ENCODE data around the gene SAP30L. TPM values are rescaled to one million over a fixed set of nuclear protein-coding genes. Genes with fewer than 3 reads are reported as not detected.

Gene SAP30L
- total RNA-seq, 4 donors from 2014 or later = 16.1 to 66.6 (median 36.2) TPM

- H3K27ac ChIP-seq = no peak overlapping the region
- no peak overlapping the region for H3K4me3 ChIP-seq
- peaks cover 100% of the 10 kb centered on the region for H3K27me3 ChIP-seq
- H3K36me3 ChIP-seq = no peaks in the 10 kb centered on the region
- 19% methylated on average over 34 of the region's 34 CpGs for whole genome bisulfite sequencing
- H3K9me3 ChIP-seq = no peaks in the 10 kb centered on the region
- DNase-seq (ENCODE audit: low spot score in 2 of 2) = peak in 1 of 2 donors; percentile 67
- peaks cover 25% of the 10 kb centered on the region for H3K4me1 ChIP-seq
- TF ChIP-seq EP300 (IDR thresholded peaks at IDR 0.05) (no peak), CTCF (IDR thresholded peaks at IDR 0.05) (no peak), POLR2A (IDR thresholded peaks at IDR 0.05) (no peak), POLR2AphosphoS5 (IDR thresholded peaks at IDR 0.05) (no peak)
Measured at GRCh38 chr5:154483654-154484392, 38.0 kb downstream of the SAP30L start.

- peaks cover 100% of the 10 kb centered on the region for H3K27me3 ChIP-seq
- peak; percentile 24 to 28 for DNase-seq (ENCODE audit: low spot score in 2 of 2)
- H3K27ac ChIP-seq = no peak overlapping the region
- no peaks in the 10 kb centered on the region for H3K36me3 ChIP-seq
- no peak for TF ChIP-seq EP300 (IDR thresholded peaks at IDR 0.05)
- no peak for TF ChIP-seq POLR2AphosphoS5 (IDR thresholded peaks at IDR 0.05)
- TF ChIP-seq POLR2A (IDR thresholded peaks at IDR 0.05) = no peak
- TF ChIP-seq CTCF (IDR thresholded peaks at IDR 0.05) = no peak
- H3K4me3 ChIP-seq = no peak overlapping the region
- WGBS = 32% methylated on average over 15 of the region's 15 CpGs
- H3K9me3 ChIP-seq = no peaks in the 10 kb centered on the region
- H3K4me1 ChIP-seq = peaks cover 18% of the 10 kb centered on the region
Measured at GRCh38 chr5:154484393-154485095, 38.7 kb downstream of the SAP30L start.

GRCh38 chr5:154485096-154485491 is 39.3 kb downstream of the SAP30L start:
- peak in 1 of 2 donors; percentile 3 for DNase-seq (ENCODE audit: low spot score in 2 of 2)
- 49% methylated on average over 2 of the region's 2 CpGs for WGBS
- Histone ChIP-seq H3K27ac (no peak overlapping the region), H3K4me1 (peaks cover 17% of the 10 kb centered on the region), H3K27me3 (peaks cover 99% of the 10 kb centered on the region), H3K36me3 (no peaks in the 10 kb centered on the region), H3K4me3 (no peak overlapping the region), H3K9me3 (no peaks in the 10 kb centered on the region)
- TF ChIP-seq POLR2AphosphoS5 (IDR thresholded peaks at IDR 0.05) (no peak), EP300 (IDR thresholded peaks at IDR 0.05) (no peak), CTCF (IDR thresholded peaks at IDR 0.05) (no peak), POLR2A (IDR thresholded peaks at IDR 0.05) (no peak)

GRCh38 chr5:154485850-154486426 is 40.1 kb downstream of the SAP30L start:
- H3K4me1 ChIP-seq = peaks cover 17% of the 10 kb centered on the region
- DNase-seq (ENCODE audit: low spot score in 2 of 2) = peak in 1 of 2 donors; percentile 18
- H3K9me3 ChIP-seq = no peaks in the 10 kb centered on the region
- TF ChIP-seq EP300 (IDR thresholded peaks at IDR 0.05) (no peak), POLR2A (IDR thresholded peaks at IDR 0.05) (no peak), CTCF (IDR thresholded peaks at IDR 0.05) (no peak), POLR2AphosphoS5 (IDR thresholded peaks at IDR 0.05) (no peak)
- H3K4me3 ChIP-seq = no peak overlapping the region
- H3K27me3 ChIP-seq = peaks cover 91% of the 10 kb centered on the region
- no peaks in the 10 kb centered on the region for H3K36me3 ChIP-seq
- 45% methylated on average over 6 of the region's 6 CpGs for WGBS
- no peak overlapping the region for H3K27ac ChIP-seq

- 28% methylated on average over 4 of the region's 4 CpGs for WGBS
- H3K4me3 ChIP-seq = no peak overlapping the region
- H3K4me1 ChIP-seq = peaks cover 17% of the 10 kb centered on the region
- no peaks in the 10 kb centered on the region for H3K9me3 ChIP-seq
- DNase-seq (ENCODE audit: low spot score in 2 of 2) = peak in 1 of 2 donors; percentile 37
- no peaks in the 10 kb centered on the region for H3K36me3 ChIP-seq
- H3K27me3 ChIP-seq = peaks cover 90% of the 10 kb centered on the region
- no peak overlapping the region for H3K27ac ChIP-seq
- TF ChIP-seq CTCF (IDR thresholded peaks at IDR 0.05) = no peak
- no peak for TF ChIP-seq POLR2AphosphoS5 (IDR thresholded peaks at IDR 0.05)
- TF ChIP-seq EP300 (IDR thresholded peaks at IDR 0.05) = no peak
Measured at GRCh38 chr5:154486427-154486866, 40.6 kb downstream of the SAP30L start.
